PFSK-1 (cell line): Measurements from ENCODE around the gene CD5L. TPM values are rescaled to one million over a fixed set of nuclear protein-coding genes. Genes with fewer than 3 reads are reported as not detected.

Experiments
- FOXP2 ChIP-seq: optimal IDR thresholded peaks from 2 replicates; pipeline ENCODE3; 2011; ENCODE audit warnings: borderline replicate concordance, control low read depth, inconsistent platforms; ENCODE audit not compliant: insufficient read depth; ENCODE audit errors: extremely low read length, extremely low read depth
- POLR2AphosphoS5 ChIP-seq: IDR thresholded peaks from 2 replicates; pipeline ENCODE4 v1.6.1; 2012; ENCODE audit warnings: low read depth, mild to moderate bottlenecking, control low read depth, low read length, moderate library complexity
- REST ChIP-seq, 2 experiments: IDR thresholded peaks; 2 replicates each; pipeline versions ENCODE4 v1.6.1 to v1.8.0; 2011 to 2012; ENCODE audit warnings: low read depth in 2 of 2, low read length in 2 of 2, control low read depth in 1 of 2, inconsistent platforms in 1 of 2, mild to moderate bottlenecking in 1 of 2, moderate library complexity in 1 of 2; ENCODE audit not compliant: insufficient read depth in 1 of 2
- SIN3A ChIP-seq: IDR thresholded peaks from 2 replicates; pipeline ENCODE4 v1.6.1; 2012; ENCODE audit warnings: mild to moderate bottlenecking, low read length, moderate library complexity, borderline replicate concordance; ENCODE audit not compliant: insufficient read depth
- TAF1 ChIP-seq: IDR thresholded peaks from 2 replicates; pipeline ENCODE4 v1.6.1; 2012; ENCODE audit warnings: low read length, control low read depth, borderline replicate concordance; ENCODE audit not compliant: insufficient read depth
- polyA plus RNA-seq: library from polyadenylated mRNA; unstranded; fragments of >200 nt; gene quantifications from one replicate; pipeline ENCODE4 v1.2.1, GENCODE V29; 2012; ENCODE audit warnings: low read depth, missing spikeins; ENCODE audit not compliant: insufficient read length

CD5L gene
- polyA plus RNA-seq = not detected

GRCh38 chr1:157841708-157842107 lies at the start of gene CD5L:
Gene CD5L, minus strand, starts transcription at chr1:157841808. Its CDS starts 107 bp downstream, at chr1:157841701.
- TF ChIP-seq POLR2AphosphoS5 (no peak), SIN3A (no peak), FOXP2 (no peak), REST (IDR thresholded peaks at IDR 0.05; ENCODE audit: insufficient read depth in 1 of 2, low read depth in 2 of 2, low read length in 2 of 2) (no peak), TAF1 (no peak)

DNA sequence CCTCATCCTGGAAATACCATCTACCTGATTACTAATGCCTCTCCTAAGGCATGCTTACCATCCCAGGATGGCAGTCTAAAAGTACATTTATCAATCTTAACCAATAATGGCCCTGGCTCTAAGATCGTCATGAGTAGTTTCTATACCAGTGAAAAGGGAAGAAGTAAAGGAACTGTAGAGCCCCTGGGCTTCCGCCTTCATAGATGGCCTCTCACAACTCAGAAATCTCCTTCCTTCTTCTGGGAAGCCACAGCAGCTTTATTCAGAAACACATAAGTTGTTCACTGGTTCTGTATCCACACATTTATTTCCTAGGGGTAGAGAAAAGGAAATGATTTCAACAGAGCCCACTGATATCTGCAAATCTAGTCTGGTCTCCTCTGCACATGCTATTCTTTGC lies 41.0 kb upstream of the CD5L start:
- no peak for TF ChIP-seq SIN3A
- no peak for TF ChIP-seq POLR2AphosphoS5
- no peak for TF ChIP-seq TAF1
- no peak for TF ChIP-seq REST (IDR thresholded peaks at IDR 0.05; ENCODE audit: insufficient read depth in 1 of 2, low read depth in 2 of 2, low read length in 2 of 2)
- no peak for TF ChIP-seq FOXP2

DNA sequence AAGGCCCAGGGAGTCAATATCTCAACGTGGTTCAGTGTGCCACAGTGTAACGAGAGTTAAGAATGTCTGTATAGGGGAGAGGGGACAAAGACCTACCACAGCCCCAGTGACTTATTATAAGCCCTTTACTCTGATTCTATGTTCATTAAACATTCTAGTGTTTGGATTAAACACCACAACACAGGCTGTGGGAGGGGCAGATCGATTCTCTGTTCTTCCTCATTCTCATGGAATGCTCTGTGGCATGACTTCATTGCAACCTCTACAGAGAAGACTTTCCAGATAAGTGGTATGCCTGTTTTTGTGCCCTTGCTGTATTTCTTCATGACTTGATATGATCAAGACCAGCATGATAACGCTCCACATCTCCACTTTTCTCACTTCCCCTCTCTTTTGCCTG lies 39.0 kb upstream of the CD5L start:
- TF ChIP-seq SIN3A = no peak

GRCh38 chr1:157878059-157878458 lies 36.5 kb upstream of the CD5L start:
- TF ChIP-seq POLR2AphosphoS5 (no peak), FOXP2 (no peak), TAF1 (no peak), REST (IDR thresholded peaks at IDR 0.05; ENCODE audit: insufficient read depth in 1 of 2, low read depth in 2 of 2, low read length in 2 of 2) (no peak), SIN3A (no peak)

GRCh38 chr1:157870490-157870889 lies 28.9 kb upstream of the CD5L start:
- TF ChIP-seq TAF1 = no peak

GRCh38 chr1:157868654-157869053 lies 27.0 kb upstream of the CD5L start:
- no peak for TF ChIP-seq POLR2AphosphoS5
- TF ChIP-seq REST (IDR thresholded peaks at IDR 0.05; ENCODE audit: insufficient read depth in 1 of 2, low read depth in 2 of 2, low read length in 2 of 2) = no peak
- no peak for TF ChIP-seq SIN3A
- TF ChIP-seq FOXP2 = no peak
- no peak for TF ChIP-seq TAF1
